Endothelial cell (in vitro differentiated cells): ENCODE results near the gene USP22. TPM values are rescaled to one million over a fixed set of nuclear protein-coding genes. Genes with fewer than 3 reads are reported as not detected.

Source experiments
- DNase-seq: peaks from one replicate; pipeline ENCODE4 v3.0.0; 2021; ENCODE audit warnings: low spot score
- H3K27ac Mint-ChIP-seq: one replicate; pipeline ENCODE4 v1.8.0; 2021; ENCODE audit warnings: mixed read lengths, inconsistent platforms; ENCODE audit not compliant: unreplicated experiment
- H3K27me3 Mint-ChIP-seq: one replicate; pipeline ENCODE4 v1.8.0; 2021; ENCODE audit warnings: mild to moderate bottlenecking, moderate library complexity, mixed read lengths, inconsistent platforms; ENCODE audit not compliant: unreplicated experiment
- H3K36me3 Mint-ChIP-seq: one replicate; pipeline ENCODE4 v1.8.0; 2021; ENCODE audit warnings: mild to moderate bottlenecking, low read depth, mixed read lengths, inconsistent platforms; ENCODE audit not compliant: unreplicated experiment
- H3K4me1 Mint-ChIP-seq: one replicate; pipeline ENCODE4 v1.8.0; 2021; ENCODE audit warnings: mild to moderate bottlenecking, mixed read lengths, inconsistent platforms; ENCODE audit not compliant: unreplicated experiment
- H3K4me3 Mint-ChIP-seq: one replicate; pipeline ENCODE4 v1.8.0; 2021; ENCODE audit warnings: mild to moderate bottlenecking, mixed read lengths, inconsistent platforms; ENCODE audit not compliant: unreplicated experiment
- H3K9me3 Mint-ChIP-seq: one replicate; pipeline ENCODE4 v1.8.0; 2021; ENCODE audit warnings: mixed read lengths, inconsistent platforms; ENCODE audit not compliant: unreplicated experiment
- CTCF ChIP-seq: fragments of 200-600 bp; sonication (generic); IDR thresholded peaks from one replicate; pipeline ENCODE4 v1.5.0; 2021; ENCODE audit warnings: antibody characterized with exemption; ENCODE audit not compliant: unreplicated experiment
- total RNA-seq: library from RNA; stranded (reverse); fragmentation: NEBNext Ultra II Directional; extraction: Animal tissue kit (Norgen Biotek cat#: 25700); gene quantifications from one replicate; pipeline ENCODE4 v1.2.1, GENCODE V29; 2021; ENCODE audit not compliant: unreplicated experiment

Gene USP22
- total RNA-seq, 1 donor from 2014 or later: 294 TPM

DNA sequence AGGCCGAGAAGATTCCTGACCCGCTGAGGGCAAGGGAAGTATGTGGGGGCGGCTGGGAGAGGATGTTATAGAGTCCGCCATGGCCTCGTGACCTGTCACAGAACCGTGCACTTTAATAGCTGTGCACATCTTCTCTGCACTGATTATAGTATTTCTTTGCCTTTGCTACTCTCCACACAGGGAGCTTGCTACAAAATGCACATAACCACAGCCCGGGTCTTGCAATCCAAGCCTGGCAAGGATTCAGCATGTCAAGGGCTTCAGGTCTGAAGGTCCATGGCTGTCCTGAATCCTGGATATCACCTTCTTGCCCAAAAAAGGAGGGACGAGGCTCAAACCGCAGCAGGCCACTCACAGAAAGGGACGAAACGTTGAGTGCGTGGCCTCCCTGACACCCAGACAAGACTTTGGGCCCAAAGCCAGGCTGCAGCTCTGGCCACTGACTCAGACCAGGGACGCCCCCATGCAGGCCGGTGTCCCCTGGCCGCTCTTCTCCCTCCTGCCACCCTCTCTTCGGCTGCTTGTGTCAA lies 43.7 kb downstream of the USP22 start:
- H3K36me3 Mint-ChIP-seq: peaks cover 34% of the 10 kb centered on the region
- H3K4me3 Mint-ChIP-seq: no peak overlapping the region
- H3K27me3 Mint-ChIP-seq: peaks cover 10% of the 10 kb centered on the region
- no peaks in the 10 kb centered on the region for H3K9me3 Mint-ChIP-seq
- H3K4me1 Mint-ChIP-seq: peaks cover 12% of the 10 kb centered on the region
- TF ChIP-seq CTCF: no peak
- no peak for DNase-seq
- peak overlapping the region; percentile 9 for H3K27ac Mint-ChIP-seq

- no peak for TF ChIP-seq CTCF
- Mint-ChIP-seq H3K27me3 (peaks cover 10% of the 10 kb centered on the region), H3K4me1 (peaks cover 12% of the 10 kb centered on the region), H3K27ac (peak overlapping the region; percentile 9), H3K36me3 (peaks cover 32% of the 10 kb centered on the region), H3K4me3 (peak overlapping the region; percentile 19), H3K9me3 (no peaks in the 10 kb centered on the region)
- DNase-seq: no peak
Measured at GRCh38 chr17:20998571-20999043, 44.2 kb downstream of the USP22 start.

DNA sequence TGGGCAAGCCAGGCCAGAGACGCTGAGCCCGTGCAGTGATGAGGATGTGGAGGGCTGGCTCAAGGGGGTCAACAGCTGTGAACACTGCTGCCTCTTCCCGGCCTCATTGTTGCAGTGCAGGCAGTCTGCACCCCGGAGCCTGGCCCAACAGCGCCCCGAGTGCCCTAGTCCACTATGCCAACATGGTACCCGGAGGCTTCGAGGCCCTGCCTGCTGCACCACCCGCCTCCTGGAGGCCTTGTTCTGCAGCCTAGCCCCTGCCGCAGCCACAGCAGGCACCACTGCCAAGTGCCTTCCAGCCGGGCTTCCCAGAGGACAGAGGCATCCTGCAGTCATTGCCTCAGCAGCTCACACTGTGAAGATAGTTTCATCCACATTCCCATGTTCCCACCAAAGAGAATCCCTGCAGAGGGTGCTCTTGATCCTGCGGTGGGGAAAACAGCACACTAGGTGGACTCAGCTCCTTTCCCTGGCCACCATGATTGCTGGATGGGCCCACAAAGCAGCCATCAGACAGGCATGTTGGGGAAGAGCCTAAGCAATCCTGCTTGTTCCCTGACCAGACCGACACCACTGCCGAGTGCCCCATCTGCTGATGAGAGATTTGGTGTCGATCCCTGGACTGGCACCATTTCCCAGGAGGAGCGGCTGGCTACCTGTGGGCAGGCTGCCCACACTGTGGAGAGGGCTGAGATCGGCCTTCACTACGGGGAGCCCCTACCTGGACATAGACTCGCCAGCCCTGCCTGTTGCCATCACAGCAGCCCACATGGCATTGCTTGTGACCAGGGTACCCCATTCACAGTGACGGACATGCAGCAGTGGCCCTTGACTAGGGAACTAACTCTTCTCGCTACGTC lies 44.9 kb downstream of the USP22 start:
- Mint-ChIP-seq H3K36me3 (peaks cover 27% of the 10 kb centered on the region), H3K4me3 (no peak overlapping the region), H3K9me3 (no peaks in the 10 kb centered on the region), H3K27me3 (peaks cover 12% of the 10 kb centered on the region), H3K4me1 (peaks cover 16% of the 10 kb centered on the region), H3K27ac (peak overlapping the region; percentile 9)
- DNase-seq: no peak
- TF ChIP-seq CTCF: no peak

GRCh38 chr17:20996724-20997615 lies 45.8 kb downstream of the USP22 start:
- Mint-ChIP-seq H3K4me3 (no peak overlapping the region), H3K27me3 (peaks cover 9% of the 10 kb centered on the region), H3K36me3 (peaks cover 21% of the 10 kb centered on the region), H3K27ac (no peak overlapping the region), H3K4me1 (peaks cover 14% of the 10 kb centered on the region), H3K9me3 (no peaks in the 10 kb centered on the region)
- no peak for DNase-seq
- TF ChIP-seq CTCF: no peak
